ENCODE data around the gene ATP8A1.

- no peak for TF ChIP-seq POLR2A (IDR thresholded peaks at IDR 0.05)
- TF ChIP-seq, protein P1, sequence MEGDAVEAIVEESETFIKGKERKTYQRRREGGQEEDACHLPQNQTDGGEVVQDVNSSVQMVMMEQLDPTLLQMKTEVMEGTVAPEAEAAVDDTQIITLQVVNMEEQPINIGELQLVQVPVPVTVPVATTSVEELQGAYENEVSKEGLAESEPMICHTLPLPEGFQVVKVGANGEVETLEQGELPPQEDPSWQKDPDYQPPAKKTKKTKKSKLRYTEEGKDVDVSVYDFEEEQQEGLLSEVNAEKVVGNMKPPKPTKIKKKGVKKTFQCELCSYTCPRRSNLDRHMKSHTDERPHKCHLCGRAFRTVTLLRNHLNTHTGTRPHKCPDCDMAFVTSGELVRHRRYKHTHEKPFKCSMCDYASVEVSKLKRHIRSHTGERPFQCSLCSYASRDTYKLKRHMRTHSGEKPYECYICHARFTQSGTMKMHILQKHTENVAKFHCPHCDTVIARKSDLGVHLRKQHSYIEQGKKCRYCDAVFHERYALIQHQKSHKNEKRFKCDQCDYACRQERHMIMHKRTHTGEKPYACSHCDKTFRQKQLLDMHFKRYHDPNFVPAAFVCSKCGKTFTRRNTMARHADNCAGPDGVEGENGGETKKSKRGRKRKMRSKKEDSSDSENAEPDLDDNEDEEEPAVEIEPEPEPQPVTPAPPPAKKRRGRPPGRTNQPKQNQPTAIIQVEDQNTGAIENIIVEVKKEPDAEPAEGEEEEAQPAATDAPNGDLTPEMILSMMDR (IDR thresholded peaks at IDR 0.05), result no peak
Observed at GRCh38 chr4:42390622-42391354, 266.1 kb downstream of the ATP8A1 start.

Data from right lobe of liver (tissue), 4 donors.